ENCODE results near the gene AHNAK.
A peak's percentile ranks its signal among the peaks of the same experiment; 100 is the strongest.

The AHNAK gene

DNA sequence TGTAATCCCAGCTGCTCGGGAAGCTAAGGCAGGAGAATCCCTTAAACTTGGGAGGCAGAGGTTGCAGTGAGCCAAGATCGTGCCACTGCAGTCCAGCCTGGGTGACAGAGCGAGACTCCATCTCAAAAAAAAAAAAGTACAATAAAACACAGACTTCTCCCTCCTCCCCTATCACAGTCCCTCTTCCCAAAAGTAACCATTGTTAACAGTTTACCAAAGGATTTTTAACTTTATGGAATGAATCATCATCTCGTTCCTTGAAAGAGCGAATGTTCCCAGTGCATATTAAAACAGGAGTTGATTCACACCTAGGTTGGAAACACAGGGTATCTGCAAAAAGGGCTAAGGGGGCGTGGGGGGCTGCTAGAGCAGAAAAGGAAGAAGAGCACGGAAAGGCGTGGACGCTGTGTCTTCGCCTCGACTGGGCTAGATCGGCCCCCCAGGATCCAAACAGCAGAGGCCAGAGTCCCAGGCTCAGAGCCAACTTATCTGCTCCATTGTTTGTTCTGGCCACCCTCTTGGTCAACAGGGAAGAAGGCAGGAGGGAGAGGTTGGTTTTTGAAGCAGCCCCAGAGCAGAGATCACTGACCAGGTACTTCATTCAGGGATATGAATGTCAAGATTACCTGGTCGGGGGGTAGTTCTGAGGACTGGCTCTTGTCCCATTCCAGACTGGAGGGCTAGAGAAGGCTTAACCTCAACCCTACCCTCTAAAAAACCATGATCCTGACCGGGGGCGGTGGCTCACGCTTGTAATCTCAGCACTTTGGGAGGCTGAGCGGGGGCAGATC lies 2.1 kb upstream of the AHNAK start:
- no peak for DNase-seq

- DNase-seq: no peak
These were observed 1.2 kb upstream of the AHNAK start for GRCh38 chr11:62547691-62548281.

DNA sequence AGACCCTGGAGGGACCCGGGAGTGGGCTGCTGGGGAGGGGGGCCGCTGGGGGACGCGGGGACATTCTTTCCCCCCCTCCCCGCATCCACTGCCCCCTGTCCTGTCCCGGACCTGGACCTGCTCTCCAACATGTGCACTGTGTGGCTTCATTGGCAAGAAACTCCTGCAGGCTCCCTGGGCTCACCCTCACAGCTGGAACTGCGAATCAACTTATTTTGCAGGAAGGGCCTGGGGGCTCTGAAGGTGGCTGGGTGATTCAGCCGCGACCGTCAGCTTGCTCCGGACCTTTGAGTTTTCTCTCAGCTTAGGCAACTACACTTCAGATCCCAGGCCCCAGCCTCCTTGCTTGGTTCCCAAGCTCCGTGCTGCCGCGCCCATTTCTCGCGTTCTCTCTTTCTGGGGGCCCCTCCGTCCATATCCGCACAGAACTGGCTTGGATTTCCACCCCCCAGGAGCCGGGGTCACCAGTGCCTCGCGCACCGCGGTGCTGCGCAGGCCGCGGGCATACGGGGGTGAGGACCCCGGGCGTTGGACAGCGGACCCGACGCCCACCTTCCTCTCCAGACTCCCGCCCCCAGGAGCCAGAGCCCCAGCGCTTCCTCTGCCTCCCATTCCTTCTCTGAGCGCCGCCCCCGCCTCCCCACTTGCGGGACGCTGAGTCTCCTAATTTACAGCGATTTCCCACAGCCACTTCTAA lies 471 bp upstream of the AHNAK start:
- DNase-seq: no peak

DNA sequence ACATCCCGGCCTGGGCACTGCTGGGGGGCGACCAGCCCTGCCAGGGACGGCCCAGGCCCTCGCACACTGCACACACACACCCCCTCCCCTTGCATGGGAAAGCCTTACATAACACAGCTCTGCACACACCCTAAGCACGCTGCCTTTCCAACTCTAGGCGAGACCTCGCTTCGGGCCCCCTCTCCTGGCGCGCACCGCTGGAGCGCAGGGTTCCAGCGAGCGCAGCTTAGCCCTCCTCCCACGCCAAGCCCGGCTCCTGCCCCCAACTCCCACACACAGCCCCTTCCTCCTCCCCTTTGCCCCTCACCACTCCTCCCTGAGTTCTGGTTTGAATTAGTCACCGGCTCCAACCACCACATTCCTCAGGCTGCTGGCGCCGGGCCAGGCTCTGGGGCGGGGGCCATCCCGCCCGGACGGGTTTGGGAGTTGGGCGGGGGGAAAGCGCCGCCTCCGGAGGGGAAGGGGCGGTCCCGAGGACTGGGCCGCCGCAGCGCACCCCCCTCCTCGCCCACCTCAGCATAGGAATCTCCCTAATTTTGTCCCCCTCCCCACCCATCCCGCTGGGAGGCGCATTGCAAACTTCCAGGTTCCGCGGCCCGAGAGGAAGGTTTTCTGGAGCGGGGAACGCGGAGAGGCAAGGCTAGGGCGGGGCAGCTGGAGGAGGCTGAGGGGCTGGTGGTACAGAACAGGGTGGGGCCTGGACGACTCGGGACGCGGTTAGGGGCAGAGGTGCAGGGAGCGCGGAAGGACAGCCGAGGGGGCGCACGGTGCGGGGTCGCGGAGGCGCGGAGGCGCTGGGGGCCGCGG lies 966 bp downstream of the AHNAK start:
- DNase-seq: peak; percentile 56

- DNase-seq: peak; percentile 49
These were observed 1.8 kb downstream of the AHNAK start for GRCh38 chr11:62544581-62545436.

GRCh38 chr11:62543680-62544444 lies 2.7 kb downstream of the AHNAK start:
- DNase-seq: no peak

DNA sequence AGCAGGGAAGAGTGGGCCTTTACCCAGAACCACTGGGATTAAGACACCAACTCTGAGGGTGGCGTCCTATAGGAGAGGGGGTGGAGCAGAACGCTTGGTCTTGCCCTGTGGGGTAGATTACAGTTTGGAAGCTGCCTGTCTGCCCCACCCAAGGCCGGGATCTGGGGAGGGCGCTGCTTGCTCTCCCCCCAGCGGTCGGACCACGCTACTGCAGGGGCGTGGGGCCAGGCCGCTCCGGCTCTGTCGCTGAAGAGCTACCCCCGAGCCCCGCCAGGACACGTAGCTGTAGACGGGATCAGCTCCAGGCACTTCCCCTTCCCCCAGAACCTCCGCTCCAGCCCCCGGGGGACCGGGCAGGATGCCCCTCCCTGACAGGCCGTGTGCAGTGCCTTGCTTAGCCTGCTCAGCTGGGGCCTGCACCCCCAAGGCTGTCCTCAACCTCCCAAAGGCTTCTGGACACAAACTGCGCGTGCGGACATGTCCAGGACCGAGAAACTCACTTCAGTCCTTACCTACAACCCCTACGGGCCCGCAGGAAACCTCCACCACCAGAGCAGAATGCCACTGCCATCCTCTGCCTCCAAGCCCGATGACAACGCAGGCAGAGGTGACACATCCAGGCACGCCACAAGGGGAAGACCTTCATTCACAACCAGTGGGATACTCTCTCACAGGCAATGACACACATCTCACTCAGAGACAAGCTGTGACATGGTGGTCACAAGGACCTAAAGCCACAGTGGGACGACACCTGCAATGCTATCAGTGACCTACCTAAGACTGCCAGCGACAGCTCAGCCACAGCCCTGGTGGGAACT lies 3.6 kb downstream of the AHNAK start:
- DNase-seq: peak; percentile 76

GRCh38 chr11:62542111-62542745 lies 4.4 kb downstream of the AHNAK start:
- no peak for DNase-seq

- DNase-seq: no peak
These were observed 5.6 kb downstream of the AHNAK start for GRCh38 chr11:62540804-62541701.

- DNase-seq: no peak
These were observed 7.2 kb downstream of the AHNAK start for GRCh38 chr11:62539238-62539925.

DNA sequence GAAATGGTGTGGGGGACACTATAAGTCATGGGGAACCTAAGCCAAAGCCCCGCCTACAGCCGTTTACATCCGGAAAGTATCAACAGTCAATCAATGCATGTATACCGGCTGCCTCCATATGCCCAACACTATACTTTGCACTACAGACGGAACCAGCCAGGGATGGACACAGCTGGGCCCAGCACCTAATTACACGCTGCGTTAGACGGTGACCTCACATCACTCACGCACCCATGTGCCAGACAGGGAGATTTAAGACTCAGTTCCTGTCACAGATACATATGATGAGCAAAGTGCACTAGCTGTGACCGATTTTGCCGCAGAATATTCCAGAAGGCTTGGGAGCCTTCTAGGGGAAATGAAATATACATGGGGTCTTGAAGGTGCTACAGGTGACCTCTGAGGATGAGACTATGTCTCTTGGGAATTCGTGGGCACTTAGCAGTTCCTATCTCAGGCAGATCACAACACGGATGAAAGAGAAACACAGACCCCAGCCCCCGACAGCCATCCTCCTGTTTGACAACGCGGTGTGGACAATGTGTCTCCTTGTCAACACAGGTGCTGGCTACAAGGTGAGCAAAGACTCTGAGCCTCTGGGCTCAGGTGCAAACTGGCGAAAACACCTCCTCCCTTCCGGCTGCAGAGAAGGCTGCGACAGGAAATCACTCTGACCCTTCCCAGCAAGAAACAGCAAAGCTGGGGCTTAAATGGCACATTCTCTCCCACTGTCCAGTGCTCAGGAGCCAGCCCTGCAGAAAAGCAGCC lies 8.0 kb downstream of the AHNAK start:
- no peak for DNase-seq

DNA sequence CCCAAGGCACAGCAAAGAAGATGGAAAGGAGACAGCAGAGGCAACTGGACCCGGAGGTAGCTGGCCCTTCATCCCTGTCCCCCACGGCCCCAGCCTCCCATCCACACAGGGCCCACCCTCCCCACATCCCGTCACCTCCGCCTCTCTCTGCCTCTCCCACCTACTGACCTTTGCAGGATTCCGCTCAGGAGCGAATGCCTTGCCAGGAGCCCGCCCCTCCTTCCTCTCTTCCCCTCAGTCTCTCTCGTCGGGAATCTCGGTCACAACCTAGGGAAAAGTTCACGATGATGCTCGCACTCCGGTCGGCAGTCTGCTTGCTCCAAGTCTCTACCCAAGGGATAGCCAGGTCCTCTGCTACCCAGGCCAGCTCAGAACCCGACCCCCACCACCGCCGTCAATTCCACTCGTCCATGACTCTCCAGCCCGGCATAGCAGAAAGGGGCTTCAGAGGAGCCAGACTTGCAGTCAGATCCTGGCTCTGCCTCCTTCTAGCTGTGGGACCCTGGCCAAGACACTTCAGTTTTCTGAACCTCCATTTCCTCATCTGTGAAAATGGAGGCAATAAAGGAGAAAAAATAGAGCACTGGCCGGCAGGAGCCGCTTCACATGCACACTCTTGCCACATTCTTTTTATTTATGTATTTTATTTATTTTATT lies 10.2 kb downstream of the AHNAK start:
- DNase-seq: no peak

- DNase-seq: no peak
These were observed 10.8 kb downstream of the AHNAK start for GRCh38 chr11:62535802-62536201.

- DNase-seq: no peak
These were observed 11.6 kb downstream of the AHNAK start for GRCh38 chr11:62534779-62535545.

GRCh38 chr11:62532096-62532495 lies 14.5 kb downstream of the AHNAK start:
- no peak for DNase-seq

DNA sequence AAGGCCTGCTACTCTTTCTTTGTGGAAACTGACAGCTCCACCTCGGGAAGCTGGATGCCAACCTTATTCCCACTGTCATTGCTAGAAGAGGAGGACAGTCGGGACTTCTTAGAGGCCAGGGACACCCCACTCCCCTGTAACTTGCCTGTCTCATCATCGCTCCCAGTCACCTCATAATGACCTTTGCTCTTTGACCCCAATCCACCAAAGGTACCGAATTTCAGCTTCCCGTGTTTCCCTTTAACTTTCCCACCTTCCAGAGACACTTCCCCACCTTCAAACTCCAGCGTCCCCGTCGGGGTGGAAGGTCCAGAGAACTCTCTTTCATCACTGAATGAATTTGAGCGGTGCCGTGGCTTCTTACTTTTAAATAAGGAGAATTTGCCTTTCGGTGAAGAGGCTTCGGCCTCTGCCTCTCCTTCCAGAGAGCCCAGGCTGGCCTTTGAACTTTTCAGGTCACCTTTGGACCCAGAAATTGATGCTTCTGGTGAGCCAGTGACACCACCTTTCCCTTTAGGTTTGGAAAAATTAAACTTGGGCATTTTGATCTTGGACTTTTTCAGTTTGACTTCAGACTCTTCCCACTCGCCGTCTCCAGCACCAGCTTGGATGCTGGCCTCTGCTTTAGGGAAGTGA lies 29.8 kb downstream of the AHNAK start:
- no peak for DNase-seq

Data from CD4-positive, alpha-beta T cell treated with Interferon gamma for 1 hour (primary cell).